SH-SY5Y (cell line): Measurements from ENCODE around the gene ECE1.

Experiments
- GATA2 ChIP-seq: IDR thresholded peaks from 2 replicates; pipeline ENCODE4 v1.6.1; 2011; ENCODE audit warnings: mild to moderate bottlenecking, low read depth, low read length
- GATA3 ChIP-seq: IDR thresholded peaks from 2 replicates; pipeline ENCODE4 v1.6.1; 2011; ENCODE audit warnings: low read depth, mild to moderate bottlenecking, low read length, moderate library complexity

Gene ECE1

DNA sequence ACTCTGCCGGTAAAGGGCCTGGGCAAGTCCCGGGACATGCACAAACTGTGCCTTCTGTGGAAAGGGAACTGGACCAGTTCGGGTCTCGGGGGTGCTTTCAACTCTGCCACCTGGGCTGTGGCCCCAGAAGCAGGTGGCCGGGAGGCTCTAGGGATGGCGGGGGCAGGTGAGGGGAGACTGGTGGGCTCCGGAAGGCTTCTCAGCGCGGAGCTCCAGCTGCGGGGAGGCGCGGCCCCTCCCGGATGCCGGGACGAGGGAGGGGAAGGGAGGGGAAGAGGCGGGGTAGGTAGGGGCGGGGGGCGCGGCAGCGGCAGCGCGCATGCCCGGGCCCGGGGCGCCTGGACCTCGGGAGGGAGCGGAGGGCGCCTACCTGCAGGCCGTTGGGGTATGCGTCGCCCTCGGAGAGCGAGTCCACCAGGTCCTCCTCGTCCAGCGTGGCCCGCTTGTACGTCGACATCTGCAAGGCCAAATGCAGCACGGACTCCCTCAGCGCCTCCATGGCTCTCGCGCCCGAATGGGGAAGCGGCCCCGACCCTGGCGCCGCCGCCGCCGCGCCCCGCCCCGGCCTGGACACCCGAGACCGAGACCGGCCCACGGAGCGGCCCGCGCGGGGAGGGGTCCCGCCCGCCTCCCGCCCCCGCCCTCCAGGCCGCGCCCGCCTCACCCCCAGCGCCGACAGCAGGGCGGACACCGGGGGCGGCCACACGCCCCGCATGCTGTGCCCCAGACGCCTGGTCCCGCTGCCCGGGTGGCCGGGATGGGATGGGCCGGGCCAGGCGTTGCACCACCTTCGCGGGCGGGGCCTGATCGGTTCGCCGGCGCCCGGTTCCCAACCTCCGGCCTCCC is at the start of gene ECE1:
ECE1 (minus strand) TSS at position 764 of the 846 bp plus-strand sequence; CDS start at position 715, 49 bp downstream.
- TF ChIP-seq GATA2 (no peak), GATA3 (no peak)

DNA sequence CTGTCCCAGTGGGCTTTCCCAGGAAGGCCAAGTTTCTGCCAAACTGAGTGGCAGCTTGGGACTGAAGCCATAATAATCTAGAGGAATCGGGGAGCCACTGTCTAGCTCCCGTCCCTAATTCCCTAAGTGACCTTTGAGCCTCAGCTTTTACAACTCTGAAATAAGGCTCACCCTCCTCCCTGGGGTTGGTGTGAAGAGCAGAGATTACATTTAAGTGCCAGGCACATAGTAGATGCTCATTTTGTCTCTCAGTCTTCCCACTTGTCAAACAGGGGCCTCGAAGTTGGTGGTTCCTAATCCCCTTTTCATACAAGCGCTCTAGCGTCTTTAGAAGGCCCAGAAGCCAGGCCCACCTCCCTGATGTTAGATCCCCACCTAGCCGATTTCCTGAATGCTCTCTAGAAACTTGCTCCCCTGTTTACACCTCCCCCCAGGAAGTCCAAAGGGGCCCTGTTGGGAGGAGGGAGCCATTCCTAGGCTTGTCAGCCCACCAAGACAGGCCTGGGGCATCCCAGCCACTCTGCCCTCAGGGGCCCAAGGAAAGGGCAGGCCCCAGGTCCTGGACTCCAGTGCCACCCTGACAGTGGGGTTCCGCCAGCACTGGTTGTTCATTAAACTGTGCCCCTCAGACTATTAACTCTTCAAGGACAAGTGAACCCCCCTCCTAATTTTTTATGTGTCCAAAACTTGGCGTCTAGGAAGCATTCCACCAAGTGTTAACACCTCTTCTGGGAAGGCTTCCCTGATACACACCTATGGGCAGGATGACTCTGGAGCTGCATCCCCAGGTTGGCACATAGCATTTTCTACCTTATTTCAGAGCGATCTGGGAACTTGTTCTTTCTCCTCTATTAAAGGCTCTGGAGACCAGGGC is 49.3 kb upstream of the ECE1 start:
- no peak for TF ChIP-seq GATA2
- no peak for TF ChIP-seq GATA3

DNA sequence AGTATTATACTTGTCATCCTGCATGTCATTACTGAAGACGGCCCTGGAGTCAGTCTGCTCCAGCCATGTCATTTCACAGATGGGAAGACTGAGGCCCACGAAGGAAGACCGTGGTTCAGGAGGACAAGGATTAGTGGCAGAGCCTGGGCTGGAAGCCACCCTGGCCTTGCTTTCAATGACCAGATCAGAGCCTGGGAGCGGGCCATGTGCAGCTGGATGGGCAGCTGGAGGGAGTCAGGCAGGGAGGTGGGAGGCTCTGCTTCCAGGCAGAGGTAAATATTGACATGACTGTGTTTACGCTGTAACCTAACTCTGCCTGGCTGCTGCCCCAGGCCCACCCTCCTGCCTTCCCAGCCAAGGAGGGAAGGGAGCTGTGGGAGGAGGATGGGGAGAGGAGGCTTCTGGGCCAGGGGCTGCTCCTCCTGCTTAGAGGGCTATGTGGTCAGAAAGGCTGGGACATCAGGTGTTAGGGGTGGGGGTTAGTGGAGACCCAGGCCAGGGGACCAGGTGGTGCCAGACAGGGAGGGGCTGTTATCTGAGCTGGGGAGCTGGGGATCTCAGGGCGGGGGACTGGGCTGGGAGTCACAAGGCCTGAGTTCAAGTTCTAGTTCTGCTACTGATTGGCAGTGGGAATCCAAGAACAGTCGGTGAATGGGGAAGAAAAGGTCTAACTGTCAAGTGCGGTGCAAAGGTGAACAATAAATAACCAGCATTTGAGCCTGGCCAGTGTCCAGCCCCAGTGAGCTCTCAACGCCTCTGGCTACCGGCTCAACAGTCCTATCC is 48.5 kb upstream of the ECE1 start:
- TF ChIP-seq GATA2 (no peak), GATA3 (no peak)

DNA sequence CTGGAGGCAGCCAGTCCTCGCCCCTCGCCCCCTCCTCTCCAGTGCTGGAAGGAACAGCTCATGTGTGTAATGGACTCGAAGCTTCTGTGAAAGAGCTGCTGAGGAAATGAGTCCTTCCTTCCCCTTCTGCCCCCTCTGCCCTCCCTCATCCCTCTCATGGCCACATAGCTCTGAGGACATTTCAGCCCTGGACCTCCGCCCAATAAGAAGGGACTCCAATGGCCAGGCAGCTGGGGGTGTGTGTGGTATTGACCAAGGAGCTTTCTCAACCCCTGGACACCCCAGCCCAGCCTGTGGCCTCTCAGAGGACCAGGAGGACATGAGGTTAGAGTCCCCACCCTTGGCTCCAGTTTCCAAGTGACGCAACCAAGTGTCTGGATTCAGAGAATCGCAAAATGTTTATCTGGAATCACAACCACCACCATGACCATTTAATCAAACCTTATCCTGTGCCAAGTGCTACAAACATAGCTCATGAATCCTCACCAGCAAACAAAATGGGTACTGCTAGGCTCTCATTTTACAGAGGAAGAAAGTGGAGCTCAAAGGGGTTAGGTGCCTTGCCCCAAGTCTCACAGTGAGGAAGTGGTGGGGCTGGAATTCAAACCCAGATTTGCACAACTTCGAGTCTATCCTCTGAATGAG is 47.8 kb upstream of the ECE1 start:
- TF ChIP-seq GATA2 = no peak
- no peak for TF ChIP-seq GATA3

DNA sequence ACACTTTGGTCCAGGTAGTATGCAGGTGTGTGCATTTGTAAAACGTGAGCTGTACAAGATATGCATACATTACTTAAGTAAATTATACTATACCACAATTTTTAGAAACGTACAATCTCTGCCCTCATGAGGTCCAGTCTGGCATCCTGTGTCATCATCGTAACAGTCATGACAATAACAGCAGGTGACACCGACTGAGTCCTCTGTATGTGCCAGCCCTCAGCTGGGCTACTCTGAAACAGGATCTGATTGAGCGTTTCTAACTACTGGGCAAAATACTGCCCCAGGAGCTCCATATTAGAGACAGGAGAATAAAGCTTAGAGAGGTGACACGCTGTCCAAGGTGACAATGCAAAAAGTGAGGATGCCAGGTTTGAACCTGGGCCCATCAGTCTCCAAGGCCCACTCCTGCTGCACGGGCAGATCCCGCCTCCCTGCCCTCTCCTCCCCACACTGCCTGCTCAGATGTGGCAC is 47.2 kb upstream of the ECE1 start:
- TF ChIP-seq GATA2 (no peak), GATA3 (no peak)

DNA sequence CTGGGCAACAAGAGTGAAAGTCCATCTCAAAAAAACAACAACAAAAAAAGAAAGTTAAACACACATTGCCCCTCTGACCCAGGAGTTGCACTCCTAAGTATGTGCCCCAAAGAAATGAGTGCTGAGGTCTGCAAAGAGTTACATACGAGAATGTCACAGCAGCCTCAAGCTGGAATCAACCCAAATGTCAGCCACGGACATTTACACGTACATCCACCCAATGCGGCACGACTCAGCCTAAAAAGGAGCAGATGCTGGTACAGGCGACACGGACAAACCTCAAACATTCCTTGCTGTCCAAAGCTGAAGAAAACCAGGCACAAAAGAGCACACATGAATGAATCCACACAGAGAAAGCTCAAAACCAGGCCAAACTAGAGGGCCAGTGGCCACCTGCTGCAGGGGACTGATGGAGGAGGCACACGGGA is 46.8 kb upstream of the ECE1 start:
- TF ChIP-seq GATA2 (no peak), GATA3 (no peak)

DNA sequence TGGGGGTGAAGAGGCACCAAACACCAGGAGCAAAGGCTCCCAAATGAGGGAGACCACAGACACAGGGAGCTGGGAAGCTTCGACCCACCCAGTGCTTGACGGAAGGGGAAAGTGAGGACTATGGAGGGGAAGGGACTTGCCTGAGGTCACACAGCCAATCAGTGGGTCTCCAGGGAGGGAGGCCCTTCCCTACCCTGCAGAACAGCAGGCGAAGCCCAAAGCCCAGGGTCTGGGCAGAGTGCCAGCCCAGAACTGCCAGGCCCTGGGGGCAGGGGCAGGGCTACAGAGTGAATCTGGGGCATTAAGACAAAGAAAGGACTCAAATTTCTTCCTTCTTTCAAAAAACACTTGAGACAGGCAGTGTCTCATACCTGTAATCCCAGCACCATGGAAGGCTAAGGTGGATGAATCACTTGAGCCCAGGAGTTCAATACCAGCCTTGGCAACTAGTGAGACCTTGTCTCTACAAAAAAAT is 45.5 kb upstream of the ECE1 start:
- TF ChIP-seq GATA3 (no peak), GATA2 (no peak)

DNA sequence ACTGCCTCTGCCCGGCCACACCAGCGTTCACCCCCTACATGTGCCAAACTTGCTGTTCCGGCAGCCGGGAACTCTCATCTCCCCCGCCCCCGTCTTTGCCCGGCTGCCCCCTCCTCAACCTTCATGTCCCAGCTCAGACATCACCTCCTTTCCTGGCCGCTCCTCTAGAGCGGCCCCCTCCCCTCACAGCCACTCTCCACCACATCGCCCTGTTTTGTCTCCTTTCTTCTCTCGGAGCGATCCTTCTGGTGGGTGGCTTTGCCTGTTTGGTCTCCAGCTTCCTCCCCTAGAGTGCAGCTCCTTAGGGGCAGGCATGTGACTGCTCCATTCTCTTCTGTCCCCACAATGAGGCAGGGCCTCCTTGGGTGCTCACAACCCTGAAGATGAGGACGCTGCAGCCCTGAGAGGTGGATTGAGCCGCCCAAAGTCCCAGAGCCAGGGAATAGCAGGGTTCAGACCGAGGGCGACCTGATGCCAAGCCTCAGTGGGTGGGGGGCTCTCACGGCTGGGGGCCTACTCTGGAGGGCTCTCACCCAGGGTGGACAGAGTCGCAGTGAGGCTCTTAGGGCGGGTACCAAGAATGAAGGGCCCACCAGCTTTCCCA is 44.9 kb upstream of the ECE1 start:
- no peak for TF ChIP-seq GATA2
- no peak for TF ChIP-seq GATA3

DNA sequence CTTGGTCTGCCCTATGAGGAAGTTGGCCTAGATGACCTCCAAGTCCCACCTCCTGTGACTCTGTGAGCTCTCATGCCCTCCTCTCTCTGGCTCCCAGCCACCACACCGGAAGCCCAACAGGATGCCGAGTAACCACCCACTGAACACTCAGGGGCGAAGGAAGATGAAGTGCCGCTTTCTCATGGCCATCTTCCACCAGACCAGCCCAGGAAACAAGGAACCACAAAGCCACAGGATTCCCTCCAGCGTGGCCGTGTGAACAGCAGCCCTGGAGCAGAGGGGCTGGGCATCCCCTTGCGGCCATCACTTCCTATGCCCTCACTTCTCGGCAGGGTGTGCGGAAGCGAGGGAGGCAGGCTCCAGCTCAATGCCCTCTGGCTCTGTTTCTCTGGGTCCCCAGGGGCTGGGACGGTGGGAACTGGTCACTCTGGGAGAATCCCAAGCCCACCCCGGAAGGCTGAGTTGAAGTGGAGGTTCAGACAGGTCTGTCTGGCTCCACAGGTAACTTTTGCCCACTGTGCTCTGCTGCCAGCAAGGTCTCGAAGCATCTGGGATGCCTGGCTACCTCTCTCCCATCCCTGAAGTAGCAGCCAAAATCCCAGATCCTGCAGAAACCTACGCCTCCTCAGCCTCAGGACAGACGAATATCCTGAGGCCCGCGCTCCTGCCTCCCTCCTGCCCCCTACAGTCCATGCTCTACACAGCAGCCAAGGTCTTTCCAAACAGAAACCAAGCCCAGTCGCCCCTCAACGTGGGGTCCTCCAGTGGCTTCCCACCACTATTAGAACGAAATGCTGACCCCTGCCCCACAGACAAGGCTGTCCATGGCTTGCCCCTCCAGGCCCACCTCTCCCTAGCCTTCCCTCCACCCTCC is 44.2 kb upstream of the ECE1 start:
- no peak for TF ChIP-seq GATA3
- TF ChIP-seq GATA2 = no peak

DNA sequence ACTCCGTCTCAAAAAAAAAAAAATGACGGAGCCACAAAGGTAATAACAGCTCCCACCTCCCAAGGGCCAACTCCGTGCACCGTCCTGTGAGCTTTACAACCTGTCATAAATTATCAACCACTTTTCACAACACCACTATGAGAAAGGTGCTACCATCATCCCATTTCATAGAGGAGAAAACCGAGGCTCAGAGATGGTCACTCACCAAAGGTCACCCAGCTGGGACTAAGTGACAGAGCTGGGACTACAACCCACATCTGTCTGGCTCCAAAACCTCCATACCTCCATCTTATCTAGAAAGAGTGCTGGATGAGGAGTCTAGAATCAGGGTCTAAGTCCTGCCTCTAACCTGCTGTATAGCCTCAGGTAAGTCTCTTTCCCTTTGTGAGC is 43.6 kb upstream of the ECE1 start:
- TF ChIP-seq GATA3 (no peak), GATA2 (no peak)

DNA sequence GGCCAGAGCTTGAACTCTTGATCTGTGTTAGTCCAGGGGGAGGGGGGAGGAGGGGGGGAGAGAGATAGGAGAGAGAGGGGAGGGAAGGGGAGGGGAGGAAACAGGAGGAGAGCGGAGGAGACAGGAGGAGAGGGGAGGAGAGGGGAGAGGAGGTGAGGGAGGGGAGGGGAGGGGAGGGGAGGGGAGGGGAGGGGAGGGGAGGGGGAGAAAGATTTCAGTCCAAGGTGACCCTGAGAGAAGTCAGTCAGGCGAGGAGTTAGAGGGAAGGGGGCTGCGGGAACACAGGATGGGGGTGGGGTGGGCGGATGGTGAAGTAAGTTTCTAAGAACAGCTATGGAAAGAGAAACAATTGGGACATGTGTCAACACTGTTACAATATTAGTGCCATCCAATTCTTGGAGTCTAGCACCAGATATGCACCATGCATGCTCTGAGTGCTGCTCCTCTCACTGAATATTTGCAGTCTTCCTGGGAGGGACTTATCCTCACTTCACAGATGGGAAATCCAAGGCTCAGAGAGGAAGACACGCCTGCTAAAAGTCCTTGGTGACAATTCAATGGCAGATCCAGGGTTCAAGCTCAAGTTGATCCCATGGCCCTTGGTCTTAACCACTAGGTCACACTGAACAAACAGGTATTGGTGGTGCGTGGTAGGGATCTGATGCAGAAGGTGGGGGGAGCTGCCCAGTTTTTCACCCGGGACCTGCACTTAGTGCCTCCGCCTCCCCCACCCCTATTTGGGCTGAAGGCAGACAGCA is 42.5 kb upstream of the ECE1 start:
- TF ChIP-seq GATA3 (no peak), GATA2 (no peak)

DNA sequence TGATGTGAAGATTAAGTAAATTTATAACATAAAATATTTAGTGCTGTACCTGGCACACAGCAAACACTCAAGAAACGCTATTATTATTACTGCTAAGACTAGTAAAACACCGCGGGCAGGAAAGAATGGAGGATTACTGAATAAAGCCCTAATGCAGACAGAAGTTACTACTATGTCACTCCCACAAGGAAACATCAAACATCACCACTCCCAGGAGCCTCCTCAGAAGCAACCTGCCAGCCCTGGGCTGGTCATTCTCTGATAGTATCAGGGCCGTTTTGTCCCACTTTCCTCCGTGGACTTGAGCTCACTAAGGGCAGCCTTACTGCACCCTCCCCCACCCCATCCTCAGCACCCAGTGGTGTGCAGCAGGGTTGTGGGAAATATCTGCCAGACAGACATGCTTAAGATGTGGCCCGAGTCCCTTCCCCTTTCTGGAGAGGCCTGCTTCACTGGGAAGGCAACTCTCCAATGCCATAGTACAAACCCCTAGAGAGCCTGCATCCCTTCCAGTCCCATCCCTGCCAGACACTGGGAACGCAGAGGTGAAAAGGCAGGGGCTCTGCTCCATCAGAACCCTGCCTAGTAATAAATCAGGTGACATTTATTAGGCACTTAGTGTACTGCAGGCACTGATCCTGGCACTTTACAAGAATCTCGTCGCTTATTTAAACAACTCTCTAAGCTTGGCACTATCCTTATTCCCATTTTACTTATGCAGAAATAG is 41.7 kb upstream of the ECE1 start:
- TF ChIP-seq GATA2 (0 out of 2 replicates have a peak, but pooled peaks have one; percentile 9), GATA3 (no peak)
